Activated CD4-positive, alpha-beta T cell treated with anti-CD3 and anti-CD28 coated beads for 4 hours (primary cell): ENCODE data around the gene RING1.

Experiments
- DNase-seq, 2 donors: peaks; one replicate each; pipeline ENCODE4 v3.0.0-alpha.2; 2020

The RING1 gene

DNA sequence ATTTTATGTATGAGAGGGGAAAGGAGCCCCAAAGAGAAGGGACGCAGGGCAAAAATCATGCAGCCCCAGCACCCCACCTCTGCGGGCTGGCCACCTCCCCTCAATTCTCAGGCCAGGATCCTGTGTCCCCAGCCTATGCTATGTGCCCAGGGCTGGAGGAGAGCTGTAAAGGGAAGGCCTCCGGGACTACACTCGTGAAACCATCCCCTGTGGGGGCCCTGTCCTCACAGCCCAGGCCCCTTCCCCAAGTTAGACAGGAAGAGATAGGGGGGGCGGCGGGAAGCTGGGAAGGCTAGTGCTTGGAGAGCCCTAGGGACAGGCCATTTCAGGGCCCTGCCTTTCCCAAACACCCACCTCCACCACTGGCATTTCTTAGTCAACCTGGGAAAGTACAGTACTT, 14.7 kb upstream of the RING1 start:
- no peak for DNase-seq

DNA sequence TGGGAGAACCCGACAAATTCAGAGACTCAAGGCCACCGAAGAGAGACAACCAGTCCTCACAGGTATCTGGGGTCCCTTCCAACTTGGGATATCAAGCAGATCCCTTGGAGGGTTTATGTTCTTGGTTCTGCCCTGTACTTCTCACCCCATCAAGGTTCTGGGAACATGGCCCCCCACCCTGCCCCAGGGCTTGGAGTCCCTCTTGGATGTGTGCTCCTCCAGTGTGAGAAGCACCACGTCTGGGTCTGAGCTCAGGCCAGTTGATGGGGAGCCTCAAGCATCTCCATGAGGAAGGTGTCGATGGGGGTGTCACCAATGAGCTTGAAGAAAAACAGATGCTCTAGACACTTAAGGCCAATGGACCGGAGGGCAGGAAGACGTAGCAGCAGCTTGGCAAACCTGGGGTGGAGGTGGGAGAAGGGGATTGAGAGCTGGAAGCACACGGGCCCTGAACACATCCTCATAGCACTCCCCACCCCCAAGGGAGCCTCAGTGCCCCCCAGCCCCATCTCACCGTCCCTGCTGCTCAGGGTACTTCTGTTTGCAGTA, 13.8 kb upstream of the RING1 start:
- DNase-seq: no peak

GRCh38 chr6:33195304-33196165, 12.8 kb upstream of the RING1 start:
- DNase-seq: no peak

GRCh38 chr6:33197431-33198048, 10.8 kb upstream of the RING1 start:
- no peak for DNase-seq

GRCh38 chr6:33198159-33198852, 10.0 kb upstream of the RING1 start:
- no peak for DNase-seq

DNA sequence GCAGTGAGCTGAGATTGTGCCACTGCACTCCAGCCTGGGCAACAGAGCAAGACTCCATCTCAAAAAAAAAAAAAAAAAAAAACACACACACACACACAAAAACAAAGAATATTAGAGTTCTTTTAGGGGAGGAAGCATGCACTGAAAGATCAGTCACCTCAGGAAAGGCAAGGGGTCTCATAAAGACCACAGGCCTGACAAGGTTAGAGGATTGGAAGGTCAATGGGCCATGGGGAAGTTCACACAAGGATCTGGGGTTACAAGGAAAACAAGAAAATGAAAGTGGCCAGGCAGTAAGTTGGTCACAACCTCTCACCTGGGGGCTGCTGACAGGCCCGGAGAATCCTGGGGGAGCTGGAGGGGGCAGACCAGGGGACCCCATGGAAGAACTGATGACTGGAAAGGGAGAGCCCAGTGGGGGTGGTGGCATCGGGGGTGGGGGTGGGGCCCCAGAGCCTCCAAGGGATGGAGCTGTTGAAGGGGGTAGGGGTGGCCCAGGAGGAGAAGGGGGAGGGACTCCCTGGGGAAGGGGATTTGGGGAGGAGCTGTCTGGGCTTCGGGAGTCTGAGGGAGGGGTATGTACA, 9.4 kb upstream of the RING1 start:
- no peak for DNase-seq

DNA sequence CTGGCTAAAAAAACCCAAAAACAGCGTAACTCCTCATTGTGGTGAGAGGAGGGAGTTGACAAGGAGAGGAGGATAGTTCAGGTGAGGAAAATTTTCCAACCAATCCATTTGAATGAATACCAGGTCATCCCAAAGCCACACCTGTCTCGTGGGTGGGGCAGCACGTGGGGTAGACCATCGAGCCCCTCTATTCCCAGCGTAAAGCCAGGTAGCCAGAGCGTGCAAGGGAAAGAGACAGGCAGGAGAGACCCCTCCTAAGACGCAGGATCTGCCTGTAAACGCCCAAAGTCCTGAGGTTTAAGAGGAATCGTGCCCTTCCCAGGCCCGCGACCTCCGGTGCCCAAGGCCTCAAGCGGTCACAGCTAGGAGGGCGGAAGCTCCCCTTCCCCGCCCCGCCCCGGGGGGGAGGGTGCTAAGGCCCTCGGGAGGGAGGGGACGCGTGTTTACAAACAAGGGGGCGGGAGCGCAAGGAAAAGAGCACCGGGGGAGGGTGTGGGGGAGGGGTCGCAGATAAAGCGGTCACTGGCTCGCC, 8.5 kb upstream of the RING1 start:
- peak; percentile 61 to 65 for DNase-seq

DNA sequence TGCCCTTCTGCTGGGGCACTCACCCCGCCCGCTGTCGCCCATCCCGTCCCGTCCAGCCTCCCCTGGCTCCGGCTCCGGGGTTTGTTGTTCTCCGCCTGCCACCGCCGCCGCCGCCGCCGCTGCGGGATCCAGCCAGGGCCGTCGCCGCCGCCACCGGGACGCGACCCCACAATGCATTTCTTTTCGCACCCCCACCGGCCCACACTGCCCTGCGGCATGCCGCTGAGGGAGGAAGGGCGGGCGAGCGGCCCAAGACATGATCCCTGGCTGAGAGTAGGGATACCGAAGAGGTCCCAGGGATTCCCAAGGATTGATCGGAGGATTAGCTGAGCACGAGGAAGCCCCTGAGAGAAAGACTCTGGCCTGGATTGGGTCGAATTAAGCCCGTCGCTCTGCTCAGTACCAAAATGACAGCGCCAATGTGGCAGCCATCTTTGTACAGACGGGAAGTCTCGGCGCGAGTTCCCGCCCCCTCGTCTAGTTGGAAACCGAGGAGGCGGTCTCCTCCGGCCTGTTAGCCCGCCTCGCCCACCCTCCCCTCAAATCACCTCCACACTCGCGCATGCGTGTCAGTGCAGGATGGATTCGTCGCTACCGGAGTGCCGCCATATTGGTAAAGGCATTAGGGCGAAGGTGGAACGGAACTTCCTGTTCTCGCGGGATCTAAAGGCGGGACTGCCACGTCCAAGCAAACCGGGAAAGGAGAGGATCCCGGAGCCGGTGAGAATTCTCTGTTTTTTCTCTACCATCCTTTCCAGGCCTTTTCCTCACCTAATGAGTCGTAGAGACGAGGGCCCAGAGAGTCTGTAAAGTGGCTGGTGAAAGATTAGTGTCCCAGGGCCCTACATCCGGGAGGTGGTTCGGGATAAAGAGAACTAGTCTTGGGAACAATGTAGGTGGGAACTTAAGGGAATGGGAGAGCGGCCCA, 7.8 kb upstream of the RING1 start, which contains the start of the genes RXRB and SLC39A7:
RXRB (minus strand) TSS at position 447 of the 928 bp plus-strand sequence; CDS start at position 258, 189 bp downstream.
SLC39A7 (plus strand) TSS at position 649 of the 928 bp plus-strand sequence. CDS start 379 bp downstream, outside the sequence.
- peak; percentile 99 for DNase-seq

DNA sequence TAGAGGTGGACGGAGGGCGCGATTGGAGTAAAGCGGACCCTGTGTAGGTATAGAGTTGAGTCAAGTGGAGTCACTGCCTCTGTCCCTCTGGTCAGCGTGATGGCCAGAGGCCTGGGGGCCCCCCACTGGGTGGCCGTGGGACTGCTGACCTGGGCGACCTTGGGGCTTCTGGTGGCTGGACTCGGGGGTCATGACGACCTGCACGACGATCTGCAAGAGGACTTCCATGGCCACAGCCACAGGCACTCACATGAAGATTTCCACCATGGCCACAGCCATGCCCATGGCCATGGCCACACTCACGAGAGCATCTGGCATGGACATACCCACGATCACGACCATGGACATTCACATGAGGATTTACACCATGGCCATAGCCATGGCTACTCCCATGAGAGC, 7.2 kb upstream of the RING1 start:
- DNase-seq: no peak

DNA sequence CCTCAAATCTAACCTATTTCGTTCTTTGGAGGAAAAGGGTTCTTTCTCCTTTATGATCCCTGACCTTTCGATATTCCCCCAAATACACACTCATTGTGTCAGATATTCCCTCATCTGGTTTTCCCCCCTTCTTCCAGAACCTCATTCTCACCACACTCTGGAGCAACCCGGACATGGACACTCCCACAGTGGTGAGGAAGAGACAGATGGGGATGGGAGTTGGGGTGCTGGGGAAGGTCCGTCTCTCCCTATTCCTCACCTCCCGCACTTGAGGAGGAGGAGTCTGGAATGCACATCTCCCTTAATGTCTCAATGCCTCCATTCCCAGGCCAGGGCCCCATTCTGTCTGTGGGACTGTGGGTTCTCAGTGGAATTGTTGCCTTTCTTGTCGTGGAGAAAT, 6.4 kb upstream of the RING1 start:
- no peak for DNase-seq

GRCh38 chr6:33202799-33203198, 5.5 kb upstream of the RING1 start:
- no peak for DNase-seq

DNA sequence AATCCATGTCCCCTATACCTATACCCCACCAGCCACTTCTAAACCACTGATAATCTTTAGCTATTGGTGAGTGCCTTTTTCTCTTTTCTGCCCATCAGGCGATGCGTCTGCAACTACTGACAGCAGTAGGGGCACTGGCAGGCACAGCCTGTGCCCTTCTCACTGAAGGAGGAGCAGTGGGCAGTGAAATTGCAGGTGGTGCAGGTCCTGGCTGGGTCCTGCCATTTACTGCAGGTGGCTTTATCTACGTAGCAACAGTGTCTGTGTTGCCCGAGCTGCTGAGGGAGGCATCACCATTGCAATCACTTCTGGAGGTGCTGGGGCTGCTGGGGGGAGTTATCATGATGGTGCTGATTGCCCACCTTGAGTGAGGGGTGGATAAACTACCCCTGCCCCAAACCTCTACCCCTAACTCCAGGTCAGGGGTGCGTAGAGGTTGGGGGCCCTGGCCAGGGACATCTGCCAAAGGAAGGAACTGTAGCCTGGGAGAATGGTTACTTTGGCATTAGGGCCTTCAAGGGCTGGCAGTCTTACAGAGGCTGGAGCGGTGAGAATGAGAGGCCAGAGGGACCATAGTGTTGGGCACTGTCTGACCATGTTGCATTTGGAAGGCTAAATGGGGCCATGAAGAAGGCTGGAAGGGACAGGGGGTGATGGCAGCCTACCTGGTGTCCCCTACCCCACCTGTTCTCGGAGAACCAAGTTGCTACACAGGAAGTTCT, 4.7 kb upstream of the RING1 start:
- no peak for DNase-seq

DNA sequence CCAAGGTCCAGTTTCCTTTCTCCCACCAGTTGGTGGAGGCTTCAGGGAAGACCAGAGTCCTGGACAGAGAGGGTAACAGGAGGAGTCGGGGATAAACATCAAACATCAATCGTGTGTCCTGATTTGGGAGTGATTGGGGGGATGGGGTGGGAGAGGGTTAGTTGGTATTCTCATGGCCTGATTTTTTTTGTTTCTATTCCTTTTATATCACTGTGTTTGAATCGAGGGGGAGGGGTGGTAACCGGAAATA, 4.2 kb upstream of the RING1 start:
- no peak for DNase-seq

DNA sequence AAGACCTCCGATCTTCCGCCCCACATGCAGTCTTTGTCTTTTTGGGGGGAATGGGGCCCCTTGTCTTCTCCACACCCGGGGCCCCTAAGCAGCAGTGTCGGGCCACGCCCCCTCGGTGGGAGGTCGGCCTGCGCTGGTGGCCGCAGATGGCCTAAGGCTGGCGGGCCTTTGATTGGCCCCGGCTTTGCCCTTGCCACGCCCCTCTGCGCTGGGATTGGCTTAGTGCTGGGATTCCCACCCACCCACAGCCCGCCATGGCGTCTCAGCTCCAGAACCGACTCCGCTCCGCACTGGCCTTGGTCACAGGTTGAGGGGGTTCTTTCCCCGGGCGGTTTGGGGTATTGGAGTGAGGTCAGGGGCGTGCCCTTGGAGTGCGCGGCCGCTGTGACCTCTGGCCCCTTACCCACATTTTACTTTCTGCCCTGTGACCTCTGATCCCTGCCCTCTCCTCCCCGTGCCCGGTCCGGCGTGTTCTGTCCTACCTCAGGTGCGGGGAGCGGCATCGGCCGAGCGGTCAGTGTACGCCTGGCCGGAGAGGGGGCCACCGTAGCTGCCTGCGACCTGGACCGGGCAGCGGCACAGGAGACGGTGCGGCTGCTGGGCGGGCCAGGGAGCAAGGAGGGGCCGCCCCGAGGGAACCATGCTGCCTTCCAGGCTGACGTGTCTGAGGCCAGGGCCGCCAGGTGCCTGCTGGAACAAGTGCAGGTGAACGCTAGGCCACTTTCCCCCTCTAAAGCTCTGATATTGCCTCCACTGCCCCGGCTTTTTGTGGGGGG, 3.7 kb upstream of the RING1 start, which contains the start of gene HSD17B8:
HSD17B8 (plus strand) TSS at position 241 of the 776 bp plus-strand sequence; CDS start at position 255, 14 bp downstream.
- peak; percentile 90 to 92 for DNase-seq

DNA sequence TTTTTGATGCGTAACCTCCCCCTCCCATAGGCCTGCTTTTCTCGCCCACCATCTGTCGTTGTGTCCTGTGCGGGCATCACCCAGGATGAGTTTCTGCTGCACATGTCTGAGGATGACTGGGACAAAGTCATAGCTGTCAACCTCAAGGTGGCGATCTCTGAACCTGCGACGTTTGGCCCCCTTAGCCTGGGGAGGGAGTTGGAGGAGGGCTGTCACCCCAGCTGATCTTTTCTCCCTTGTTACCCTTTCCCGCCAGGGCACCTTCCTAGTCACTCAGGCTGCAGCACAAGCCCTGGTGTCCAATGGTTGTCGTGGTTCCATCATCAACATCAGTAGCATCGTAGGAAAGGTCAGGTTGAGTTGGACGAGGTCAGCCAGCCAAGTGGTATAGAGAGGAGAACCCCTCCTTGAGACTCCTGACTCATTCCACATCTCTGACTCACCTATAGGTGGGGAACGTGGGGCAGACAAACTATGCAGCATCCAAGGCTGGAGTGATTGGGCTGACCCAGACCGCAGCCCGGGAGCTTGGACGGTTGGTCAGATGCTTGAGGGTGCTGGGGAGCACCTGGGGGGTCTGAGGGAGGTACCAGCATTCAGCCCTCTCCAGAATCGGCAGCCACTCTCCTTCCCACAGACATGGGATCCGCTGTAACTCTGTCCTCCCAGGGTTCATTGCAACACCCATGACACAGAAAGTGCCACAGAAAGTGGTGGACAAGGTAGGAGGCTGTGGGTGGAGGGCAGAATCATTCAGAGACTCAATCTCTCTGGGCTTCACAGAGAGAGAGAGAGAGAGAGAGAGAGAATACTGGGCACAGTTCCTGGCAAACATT, 2.9 kb upstream of the RING1 start:
- peak in 1 of 2 donors; percentile 20 for DNase-seq

- DNase-seq: no peak
Observed at GRCh38 chr6:33206027-33206863, 2.1 kb upstream of the RING1 start.

DNA sequence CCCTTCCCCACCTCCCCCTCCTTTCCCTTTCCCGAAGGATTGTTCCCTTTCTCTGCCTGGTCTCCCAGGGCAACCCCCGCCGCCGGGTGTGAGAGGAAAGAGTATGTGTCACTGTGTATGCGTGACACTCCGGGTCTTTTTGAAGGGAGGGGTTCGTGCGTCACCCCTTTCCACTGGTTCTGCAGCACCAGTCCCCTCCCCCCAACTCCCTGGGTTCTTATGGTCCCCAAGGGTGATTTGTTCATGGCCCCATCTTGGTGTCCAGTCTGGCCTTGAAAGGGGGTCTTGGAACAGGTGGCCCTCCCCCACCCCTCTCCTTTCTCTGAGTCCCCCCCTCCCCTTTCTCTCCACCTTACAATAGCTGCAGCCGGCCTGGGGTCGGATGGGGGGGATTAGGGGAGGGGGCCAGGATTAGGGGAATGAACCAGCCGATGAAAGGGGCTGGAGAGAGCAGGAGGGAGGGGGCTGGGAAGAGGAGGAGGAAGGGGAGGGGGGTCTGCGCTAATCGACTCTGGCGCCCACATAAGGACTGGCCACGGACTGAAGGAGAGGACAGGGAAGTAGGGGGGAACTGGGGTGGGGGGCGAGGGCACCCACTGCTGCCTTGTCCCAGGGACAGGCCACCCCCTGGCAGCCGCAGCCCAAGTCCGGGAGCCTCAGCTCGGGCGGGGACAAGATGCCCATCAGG, 1.3 kb upstream of the RING1 start:
- DNase-seq: no peak
